NB4 (cell line): ENCODE results near the gene POP4.
"Not testable (repeated sequence)": the region's sequence is repeated elsewhere in the genome, so short reads cannot be mapped to it uniquely, and the experiment has no call there.

Source experiments
- DNase-seq: peaks from one replicate; pipeline ENCODE4 v3.0.0; 2010; ENCODE audit warnings: low read depth
- H3K4me3 ChIP-seq: one replicate; pipeline ENCODE4 v1.5.1; 2011; ENCODE audit warnings: mild to moderate bottlenecking, low read depth, low read length, moderate library complexity
- CTCF ChIP-seq: IDR thresholded peaks from one replicate; pipeline ENCODE4 v1.5.1; 2012; ENCODE audit warnings: low read depth, low read length
- MAX ChIP-seq: IDR thresholded peaks from 2 replicates; pipeline ENCODE4 v1.6.1; 2011; ENCODE audit warnings: low read depth, low read length
- MYC ChIP-seq: IDR thresholded peaks from 2 replicates; pipeline ENCODE4 v1.6.1; 2011; ENCODE audit warnings: low read depth, low read length
- POLR2A ChIP-seq: IDR thresholded peaks from 2 replicates; pipeline ENCODE4 v1.6.1; 2011; ENCODE audit warnings: mild to moderate bottlenecking; ENCODE audit not compliant: insufficient read length; ENCODE audit errors: extremely low read depth

POP4 gene

GRCh38 chr19:29623726-29624488 is 17.8 kb downstream of the POP4 start:
- no peak for TF ChIP-seq MAX
- no peak for TF ChIP-seq MYC
- TF ChIP-seq CTCF: no peak
- no peak for TF ChIP-seq POLR2A
- DNase-seq: no peak
- no peak overlapping the region for H3K4me3 ChIP-seq

- TF ChIP-seq CTCF: no peak
- TF ChIP-seq MAX: no peak
- no peak for TF ChIP-seq MYC
- TF ChIP-seq POLR2A: no peak
- no peak overlapping the region for H3K4me3 ChIP-seq
- no peak for DNase-seq
Observed at GRCh38 chr19:29624489-29625185, 18.6 kb downstream of the POP4 start.

GRCh38 chr19:29625186-29625651 is 19.1 kb downstream of the POP4 start:
- H3K4me3 ChIP-seq: no peak overlapping the region
- TF ChIP-seq POLR2A (no peak), MAX (no peak), MYC (no peak), CTCF (no peak)
- DNase-seq: no peak

GRCh38 chr19:29626386-29626785 is 20.3 kb downstream of the POP4 start:
- no peak overlapping the region for H3K4me3 ChIP-seq
- no peak for TF ChIP-seq CTCF
- no peak for TF ChIP-seq MAX
- no peak for TF ChIP-seq POLR2A
- no peak for TF ChIP-seq MYC
- no peak for DNase-seq

GRCh38 chr19:29626832-29627231 is 20.7 kb downstream of the POP4 start:
- not testable (repeated sequence) for H3K4me3 ChIP-seq, DNase-seq

- DNase-seq: no peak
- H3K4me3 ChIP-seq: no peak overlapping the region
- no peak for TF ChIP-seq POLR2A
Observed at GRCh38 chr19:29628661-29629385, 22.7 kb downstream of the POP4 start.
